ENCODE data around the gene ADAMTS7.

- TF ChIP-seq POLR2A (IDR thresholded peaks at IDR 0.05): no peak
- TF ChIP-seq CTCF (IDR thresholded peaks at IDR 0.05 in 4 of 5, conservative IDR thresholded peaks at IDR 0.05 in 1 of 5): no peak
Measured at GRCh38 chr15:78840661-78841375, 29.6 kb upstream of the ADAMTS7 start.
